ENCODE data around the gene OPALIN.

DNA sequence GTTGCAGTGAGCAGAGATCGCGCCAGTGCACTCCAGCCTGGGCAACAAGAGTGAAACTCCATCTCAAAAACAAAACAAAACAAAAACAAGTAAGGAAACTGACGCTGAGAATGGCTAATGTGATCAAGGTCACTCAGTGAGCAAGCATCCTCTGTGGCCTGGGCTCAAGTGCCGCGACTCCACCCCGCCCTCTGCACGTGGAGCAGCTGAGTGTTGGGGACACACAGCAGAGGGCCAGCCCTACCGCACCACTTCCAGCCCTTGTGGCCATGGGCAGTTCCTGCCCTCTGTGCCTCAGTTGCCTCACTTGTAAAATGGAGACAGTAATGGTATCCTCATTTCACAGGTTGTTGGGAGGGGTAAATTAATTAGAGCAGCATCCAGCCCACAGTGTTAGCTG, 21.0 kb upstream of the OPALIN start:
- TF ChIP-seq, protein P1, sequence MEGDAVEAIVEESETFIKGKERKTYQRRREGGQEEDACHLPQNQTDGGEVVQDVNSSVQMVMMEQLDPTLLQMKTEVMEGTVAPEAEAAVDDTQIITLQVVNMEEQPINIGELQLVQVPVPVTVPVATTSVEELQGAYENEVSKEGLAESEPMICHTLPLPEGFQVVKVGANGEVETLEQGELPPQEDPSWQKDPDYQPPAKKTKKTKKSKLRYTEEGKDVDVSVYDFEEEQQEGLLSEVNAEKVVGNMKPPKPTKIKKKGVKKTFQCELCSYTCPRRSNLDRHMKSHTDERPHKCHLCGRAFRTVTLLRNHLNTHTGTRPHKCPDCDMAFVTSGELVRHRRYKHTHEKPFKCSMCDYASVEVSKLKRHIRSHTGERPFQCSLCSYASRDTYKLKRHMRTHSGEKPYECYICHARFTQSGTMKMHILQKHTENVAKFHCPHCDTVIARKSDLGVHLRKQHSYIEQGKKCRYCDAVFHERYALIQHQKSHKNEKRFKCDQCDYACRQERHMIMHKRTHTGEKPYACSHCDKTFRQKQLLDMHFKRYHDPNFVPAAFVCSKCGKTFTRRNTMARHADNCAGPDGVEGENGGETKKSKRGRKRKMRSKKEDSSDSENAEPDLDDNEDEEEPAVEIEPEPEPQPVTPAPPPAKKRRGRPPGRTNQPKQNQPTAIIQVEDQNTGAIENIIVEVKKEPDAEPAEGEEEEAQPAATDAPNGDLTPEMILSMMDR (IDR thresholded peaks at IDR 0.05; ENCODE audit: low read depth, low read length, missing input control) = no peak
- TF ChIP-seq EGR1 (IDR thresholded peaks at IDR 0.05; ENCODE audit: low read depth in 2 of 2) (no peak), GABPA (IDR thresholded peaks at IDR 0.05 in 1 of 2, conservative IDR thresholded peaks at IDR 0.05 in 1 of 2) (no peak), TAF1 (conservative IDR thresholded peaks at IDR 0.05) (no peak), JUND (IDR thresholded peaks at IDR 0.05) (no peak), RAD21 (IDR thresholded peaks at IDR 0.05) (no peak), YY1 (IDR thresholded peaks at IDR 0.05) (no peak), NR2F2 (IDR thresholded peaks at IDR 0.05) (no peak), RXRA (IDR thresholded peaks at IDR 0.05) (no peak)
- TF ChIP-seq, protein P2, sequence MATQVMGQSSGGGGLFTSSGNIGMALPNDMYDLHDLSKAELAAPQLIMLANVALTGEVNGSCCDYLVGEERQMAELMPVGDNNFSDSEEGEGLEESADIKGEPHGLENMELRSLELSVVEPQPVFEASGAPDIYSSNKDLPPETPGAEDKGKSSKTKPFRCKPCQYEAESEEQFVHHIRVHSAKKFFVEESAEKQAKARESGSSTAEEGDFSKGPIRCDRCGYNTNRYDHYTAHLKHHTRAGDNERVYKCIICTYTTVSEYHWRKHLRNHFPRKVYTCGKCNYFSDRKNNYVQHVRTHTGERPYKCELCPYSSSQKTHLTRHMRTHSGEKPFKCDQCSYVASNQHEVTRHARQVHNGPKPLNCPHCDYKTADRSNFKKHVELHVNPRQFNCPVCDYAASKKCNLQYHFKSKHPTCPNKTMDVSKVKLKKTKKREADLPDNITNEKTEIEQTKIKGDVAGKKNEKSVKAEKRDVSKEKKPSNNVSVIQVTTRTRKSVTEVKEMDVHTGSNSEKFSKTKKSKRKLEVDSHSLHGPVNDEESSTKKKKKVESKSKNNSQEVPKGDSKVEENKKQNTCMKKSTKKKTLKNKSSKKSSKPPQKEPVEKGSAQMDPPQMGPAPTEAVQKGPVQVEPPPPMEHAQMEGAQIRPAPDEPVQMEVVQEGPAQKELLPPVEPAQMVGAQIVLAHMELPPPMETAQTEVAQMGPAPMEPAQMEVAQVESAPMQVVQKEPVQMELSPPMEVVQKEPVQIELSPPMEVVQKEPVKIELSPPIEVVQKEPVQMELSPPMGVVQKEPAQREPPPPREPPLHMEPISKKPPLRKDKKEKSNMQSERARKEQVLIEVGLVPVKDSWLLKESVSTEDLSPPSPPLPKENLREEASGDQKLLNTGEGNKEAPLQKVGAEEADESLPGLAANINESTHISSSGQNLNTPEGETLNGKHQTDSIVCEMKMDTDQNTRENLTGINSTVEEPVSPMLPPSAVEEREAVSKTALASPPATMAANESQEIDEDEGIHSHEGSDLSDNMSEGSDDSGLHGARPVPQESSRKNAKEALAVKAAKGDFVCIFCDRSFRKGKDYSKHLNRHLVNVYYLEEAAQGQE (IDR thresholded peaks at IDR 0.05) = no peak
- TF ChIP-seq, protein P3, sequence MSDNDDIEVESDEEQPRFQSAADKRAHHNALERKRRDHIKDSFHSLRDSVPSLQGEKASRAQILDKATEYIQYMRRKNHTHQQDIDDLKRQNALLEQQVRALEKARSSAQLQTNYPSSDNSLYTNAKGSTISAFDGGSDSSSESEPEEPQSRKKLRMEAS (IDR thresholded peaks at IDR 0.05) = no peak
- TF ChIP-seq, protein P4, sequence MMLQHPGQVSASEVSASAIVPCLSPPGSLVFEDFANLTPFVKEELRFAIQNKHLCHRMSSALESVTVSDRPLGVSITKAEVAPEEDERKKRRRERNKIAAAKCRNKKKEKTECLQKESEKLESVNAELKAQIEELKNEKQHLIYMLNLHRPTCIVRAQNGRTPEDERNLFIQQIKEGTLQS (IDR thresholded peaks at IDR 0.05) = no peak
- TF ChIP-seq, protein P5, sequence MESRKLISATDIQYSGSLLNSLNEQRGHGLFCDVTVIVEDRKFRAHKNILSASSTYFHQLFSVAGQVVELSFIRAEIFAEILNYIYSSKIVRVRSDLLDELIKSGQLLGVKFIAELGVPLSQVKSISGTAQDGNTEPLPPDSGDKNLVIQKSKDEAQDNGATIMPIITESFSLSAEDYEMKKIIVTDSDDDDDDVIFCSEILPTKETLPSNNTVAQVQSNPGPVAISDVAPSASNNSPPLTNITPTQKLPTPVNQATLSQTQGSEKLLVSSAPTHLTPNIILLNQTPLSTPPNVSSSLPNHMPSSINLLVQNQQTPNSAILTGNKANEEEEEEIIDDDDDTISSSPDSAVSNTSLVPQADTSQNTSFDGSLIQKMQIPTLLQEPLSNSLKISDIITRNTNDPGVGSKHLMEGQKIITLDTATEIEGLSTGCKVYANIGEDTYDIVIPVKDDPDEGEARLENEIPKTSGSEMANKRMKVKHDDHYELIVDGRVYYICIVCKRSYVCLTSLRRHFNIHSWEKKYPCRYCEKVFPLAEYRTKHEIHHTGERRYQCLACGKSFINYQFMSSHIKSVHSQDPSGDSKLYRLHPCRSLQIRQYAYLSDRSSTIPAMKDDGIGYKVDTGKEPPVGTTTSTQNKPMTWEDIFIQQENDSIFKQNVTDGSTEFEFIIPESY (IDR thresholded peaks at IDR 0.05) = no peak
